Right cardiac atrium (tissue), 5 donors: Measurements from ENCODE around the gene ZNF511. TPM values are rescaled to one million over a fixed set of nuclear protein-coding genes. Genes with fewer than 3 reads are reported as not detected.
A peak's percentile ranks its signal among the peaks of the same experiment; 100 is the strongest.

ENCODE experiments used
- ATAC-seq, 2 donors: fragments of 200-7000 bp; cut with Tn5 transposase; one replicate each; pipeline versions ENCODE4 v1.8.0 to v1.9.1; 2020; ENCODE audit warnings: moderate library complexity in 2 of 2, mild to moderate bottlenecking in 1 of 2
- DNase-seq, 3 donors: peaks; one replicate each; pipeline ENCODE4 v3.0.0-alpha.2; 2020
- H3K27ac ChIP-seq: one replicate; pipeline ENCODE4 v1.5.1; 2013; ENCODE audit warnings: mild to moderate bottlenecking, low read length, control low read depth, moderate library complexity
- H3K27me3 ChIP-seq: one replicate; pipeline ENCODE4 v1.6.1; 2013; ENCODE audit not compliant: control insufficient read depth, insufficient read depth
- H3K4me1 ChIP-seq: one replicate; pipeline ENCODE4 v1.6.1; 2013; ENCODE audit warnings: low read length; ENCODE audit not compliant: control insufficient read depth, insufficient read depth
- H3K4me3 ChIP-seq: one replicate; pipeline ENCODE4 v1.5.1; 2013; ENCODE audit warnings: low read length, control low read depth
- H3K9me3 ChIP-seq: one replicate; pipeline ENCODE4 v1.6.1; 2013; ENCODE audit warnings: low read length; ENCODE audit not compliant: control insufficient read depth
- WGBS: extraction: QIAGEN DNeasy Blood & Tissue Kit; methylation state at CpG from one replicate; pipeline ENCODE4 v1.1.7; 2013; 5-methylcytosine and 5-hydroxymethylcytosine counted together
- intact Hi-C, 4 donors: fragments of 100-400 bp; cut with DNase I; formaldehyde crosslinking; loops; one replicate each; pipeline versions ENCODE4 v1.11.0 to v1.14.0; 2022 to 2023
- polyA plus RNA-seq: library from polyadenylated mRNA; stranded (reverse); fragments of 200-250 nt; gene quantifications from one replicate; pipeline ENCODE4 v1.2.3, GENCODE V29; 2013
- total RNA-seq, 4 donors: library from RNA; stranded (reverse); fragmentation: NEBNext Ultra II Directional; extraction: Animal tissue kit (Norgen Biotek cat#: 25700); gene quantifications; one replicate each; pipeline ENCODE4 v1.2.1, GENCODE V29; 2021
- donor health status: healthy with polysubstance abuse.
- donor health status: DM: no; HTN: yes; CAD: no.
- donor health status: DM: no; HTN: no; CAD: no.
- donor health status: DM: no; HTN: yes; CAD: no; lungs with severe emphysema.
- donor health status: DM: yes; HTN: yes; CAD: no.

ZNF511 gene
- total and polyA plus RNA-seq, 5 donors = 40.2 to 60.8 (median 50.8) TPM

DNA sequence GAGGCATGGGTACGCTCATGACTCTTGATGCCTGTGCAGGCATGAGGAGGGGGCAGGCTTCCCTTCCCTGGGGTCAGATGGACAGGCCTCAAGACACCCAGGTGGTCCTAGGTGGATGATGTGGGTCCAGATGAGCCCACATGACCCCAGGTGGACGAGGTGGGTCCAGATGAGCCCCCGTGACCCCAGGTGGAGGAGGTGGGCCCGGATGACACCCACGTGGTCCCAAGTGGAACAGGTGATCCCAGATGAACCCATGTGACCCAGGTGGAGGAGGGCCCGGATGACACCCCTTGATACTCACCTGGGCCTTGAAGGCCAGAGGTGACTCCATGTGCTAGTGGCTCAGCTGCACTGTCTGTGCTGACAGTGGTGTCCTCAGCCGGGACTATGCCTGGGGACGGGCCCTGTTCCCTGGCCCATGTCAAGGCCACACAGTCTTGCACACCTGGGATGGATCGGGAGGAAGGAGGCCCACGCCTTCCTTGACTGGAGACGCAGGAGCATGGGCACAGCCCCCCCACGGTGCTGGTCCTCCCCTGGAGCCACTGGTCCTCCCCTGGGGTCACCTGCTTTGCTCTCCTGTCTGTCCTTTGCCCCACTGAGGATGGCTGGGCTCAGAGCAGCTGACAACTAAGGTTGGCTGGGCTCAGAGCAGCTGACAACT lies 41.7 kb downstream of the ZNF511 start:
- 75% methylated on average over 12 of the region's 12 CpGs for WGBS
- intact Hi-C loops = no loop called here

DNA sequence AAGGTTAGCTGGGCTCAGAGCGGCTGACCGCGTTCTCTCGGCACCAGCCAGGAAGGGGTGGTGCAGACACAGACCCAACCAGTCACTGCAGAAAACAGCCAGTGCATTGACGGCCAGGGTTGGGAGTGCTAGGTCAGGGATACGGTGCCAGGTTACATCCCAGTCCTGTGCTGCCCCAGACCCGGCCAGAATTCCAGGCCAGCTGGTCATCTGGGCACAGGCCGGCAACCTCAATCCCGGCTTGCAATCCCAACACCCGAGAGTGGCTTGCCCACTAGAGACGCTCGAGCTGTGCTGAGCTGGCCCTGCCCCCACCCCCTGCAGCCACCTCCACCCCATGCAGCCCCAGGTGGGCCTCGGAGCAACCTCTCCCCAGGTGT lies 42.2 kb downstream of the ZNF511 start:
- no peaks in the 10 kb centered on the region for H3K4me1 ChIP-seq
- H3K4me3 ChIP-seq = no peak overlapping the region
- intact Hi-C loops = no loop called here
- ATAC-seq (peak in 1 of 2 donors; percentile 2), DNase-seq (peak in 1 of 3 donors; percentile 56)
- WGBS = 34% methylated on average over 13 of the region's 13 CpGs
- H3K27me3 ChIP-seq = no peaks in the 10 kb centered on the region
- no peaks in the 10 kb centered on the region for H3K9me3 ChIP-seq
- H3K27ac ChIP-seq = no peak overlapping the region

More for the DNA sequence above, 41.7 kb downstream of the ZNF511 start:
- Histone ChIP-seq H3K4me3 (no peak overlapping the region), H3K27me3 (no peaks in the 10 kb centered on the region), H3K9me3 (no peaks in the 10 kb centered on the region), H3K4me1 (no peaks in the 10 kb centered on the region), H3K27ac (no peak overlapping the region)
- ATAC-seq (no peak), DNase-seq (peak in 1 of 3 donors; percentile 55)

DNA sequence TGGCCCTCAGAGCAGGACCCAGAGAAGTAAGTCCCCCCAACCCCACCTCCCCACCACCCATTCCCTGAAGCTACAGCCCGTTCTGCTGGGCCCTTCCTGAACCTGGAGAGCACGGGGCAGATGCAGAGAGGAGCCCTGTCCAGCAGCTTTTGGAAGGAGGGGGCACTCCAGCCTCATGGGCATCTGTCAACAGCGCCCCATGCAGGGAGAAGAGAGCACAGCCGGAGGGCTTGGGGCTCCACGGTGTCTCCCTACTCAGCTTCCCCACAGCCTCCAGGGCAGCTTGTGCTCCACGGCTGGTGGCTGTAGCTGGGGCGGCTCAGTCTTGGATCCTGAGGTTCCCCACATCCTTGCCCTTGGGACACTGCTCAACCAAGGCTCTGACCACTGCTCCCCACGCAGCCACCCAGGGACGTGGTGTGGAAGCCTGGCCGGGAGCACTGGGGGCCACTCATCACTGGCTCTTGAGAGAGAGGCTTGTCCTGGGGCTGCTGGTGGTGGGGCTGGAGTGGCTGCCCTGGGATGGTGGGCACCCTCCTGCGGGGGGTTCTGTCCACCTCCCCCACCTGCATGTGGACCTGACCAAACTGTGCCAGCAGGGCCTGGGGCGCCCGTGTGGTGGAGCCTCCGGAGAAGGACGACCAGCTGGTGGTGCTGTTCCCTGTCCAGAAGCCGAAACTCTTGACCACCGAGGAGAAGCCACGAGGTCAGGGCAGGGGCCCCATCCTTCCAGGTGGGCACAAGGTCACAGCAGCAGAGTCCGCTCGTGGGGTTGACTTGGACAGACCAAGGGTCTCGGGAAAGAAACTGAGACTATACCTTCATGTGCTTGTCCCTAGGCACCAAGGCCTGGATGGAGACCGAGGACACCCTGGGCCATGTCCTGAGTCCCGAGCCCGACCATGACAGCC lies 42.9 kb downstream of the ZNF511 start:
- H3K27ac ChIP-seq = no peak overlapping the region
- no peaks in the 10 kb centered on the region for H3K9me3 ChIP-seq
- H3K27me3 ChIP-seq = no peaks in the 10 kb centered on the region
- intact Hi-C loops = no loop called here
- no peaks in the 10 kb centered on the region for H3K4me1 ChIP-seq
- ATAC-seq (no peak), DNase-seq (peak in 2 of 3 donors; percentile 42 to 46)
- 61% methylated on average over 24 of the region's 24 CpGs for WGBS
- no peak overlapping the region for H3K4me3 ChIP-seq

- Histone ChIP-seq H3K27me3 (no peaks in the 10 kb centered on the region), H3K27ac (no peak overlapping the region), H3K4me1 (no peaks in the 10 kb centered on the region), H3K4me3 (no peak overlapping the region), H3K9me3 (no peaks in the 10 kb centered on the region)
- WGBS = 74% methylated on average over 16 of the region's 16 CpGs
- ATAC-seq (no peak), DNase-seq (peak in 2 of 3 donors; percentile 46 to 49)
- intact Hi-C loops = no loop called here
These were observed 44.7 kb downstream of the ZNF511 start for GRCh38 chr10:133353202-133353959.

DNA sequence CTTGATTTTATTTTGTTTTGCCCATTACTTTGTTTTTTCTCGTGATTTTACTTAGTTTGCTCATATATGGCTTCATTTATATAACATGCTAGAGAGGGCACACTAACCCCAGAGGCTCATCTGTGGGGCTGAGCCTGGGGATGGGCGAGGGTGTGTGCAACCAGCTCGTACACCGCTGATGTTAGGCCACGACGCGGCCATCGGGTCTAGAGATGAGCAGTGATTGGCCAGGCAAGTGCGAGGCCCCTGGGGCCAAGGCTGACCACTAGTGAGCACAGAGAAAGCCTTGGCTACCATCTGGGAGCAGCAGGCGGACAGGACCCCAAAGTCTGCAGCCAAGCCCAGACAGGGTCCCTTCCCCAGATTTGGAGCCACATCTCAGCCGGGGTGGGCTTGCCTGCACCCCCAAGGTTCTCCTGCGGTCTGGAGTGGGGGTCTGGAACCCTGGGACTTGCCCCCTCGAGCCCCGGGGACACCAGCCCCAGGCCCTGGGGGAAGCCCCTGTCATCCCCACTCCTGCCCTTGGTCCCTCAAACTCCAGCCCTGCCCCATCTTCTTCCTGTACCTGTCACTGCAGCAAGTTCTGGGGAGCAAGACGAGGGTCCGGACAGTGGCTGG lies 45.4 kb downstream of the ZNF511 start:
- peak in 1 of 3 donors; percentile 44 for DNase-seq
- H3K9me3 ChIP-seq = no peaks in the 10 kb centered on the region
- H3K27me3 ChIP-seq = no peaks in the 10 kb centered on the region
- ATAC-seq = no peak
- intact Hi-C loops = no loop called here
- 83% methylated on average over 16 of the region's 16 CpGs for WGBS
- H3K27ac ChIP-seq = no peak overlapping the region
- no peak overlapping the region for H3K4me3 ChIP-seq
- H3K4me1 ChIP-seq = no peaks in the 10 kb centered on the region

DNA sequence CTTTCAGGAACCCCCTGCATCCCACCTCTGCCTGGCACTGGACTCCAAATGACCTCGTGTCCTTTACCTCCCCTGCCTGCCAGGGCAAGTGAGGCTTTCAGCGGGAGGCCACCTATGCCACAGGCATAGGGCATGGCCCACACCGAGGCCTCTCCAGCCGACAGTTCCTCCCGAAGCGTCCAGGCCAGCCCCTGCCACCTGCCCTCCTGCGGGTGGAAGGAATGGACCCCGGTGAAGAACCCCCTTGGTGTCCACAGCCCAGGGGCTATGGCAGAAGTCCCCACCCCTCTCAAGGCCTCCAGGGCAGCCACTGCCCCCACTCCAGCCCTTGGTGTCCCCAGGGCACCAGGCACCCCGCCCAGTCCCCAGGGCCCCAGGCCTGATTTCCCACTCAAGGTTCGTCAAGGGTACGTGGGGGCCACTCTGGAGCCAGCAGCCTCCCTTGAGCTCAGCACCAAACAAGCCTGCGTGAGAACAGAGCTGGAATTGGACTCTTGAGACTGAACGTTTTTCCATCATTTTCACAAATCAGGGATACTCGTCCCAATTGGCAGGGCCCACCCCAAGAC lies 46.0 kb downstream of the ZNF511 start:
- no peaks in the 10 kb centered on the region for H3K27me3 ChIP-seq
- 92% methylated on average over 14 of the region's 14 CpGs for WGBS

DNA sequence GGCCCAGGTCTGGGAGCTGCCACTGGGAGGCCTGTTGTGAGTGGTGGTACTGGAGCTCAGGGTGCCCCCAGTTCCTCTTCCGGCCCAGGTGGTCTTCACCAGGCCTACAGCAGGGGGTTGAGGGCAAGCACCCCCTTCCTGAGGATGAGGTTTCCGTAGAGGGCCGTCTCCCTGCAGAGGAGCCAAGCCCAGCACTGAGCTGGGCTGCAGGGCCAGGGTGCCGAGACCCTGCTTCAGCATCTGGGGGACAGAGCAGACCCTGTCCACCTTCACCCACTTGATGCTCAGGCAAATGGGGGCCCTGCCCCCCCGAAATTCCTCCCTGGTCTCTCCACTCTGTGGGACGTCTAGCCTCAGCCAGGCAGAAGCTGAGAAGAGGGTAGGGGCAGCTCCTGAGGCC lies 46.6 kb downstream of the ZNF511 start:
- DNase-seq (peak in 2 of 3 donors; percentile 40), ATAC-seq (no peak)
- Histone ChIP-seq H3K9me3 (no peaks in the 10 kb centered on the region), H3K4me3 (no peak overlapping the region), H3K27me3 (no peaks in the 10 kb centered on the region), H3K4me1 (no peaks in the 10 kb centered on the region), H3K27ac (no peak overlapping the region)
- intact Hi-C loops = no loop called here
- 95% methylated on average over 6 of the region's 6 CpGs for WGBS

More for the DNA sequence above, 46.0 kb downstream of the ZNF511 start:
- no peak overlapping the region for H3K27ac ChIP-seq
- H3K9me3 ChIP-seq = no peaks in the 10 kb centered on the region
- DNase-seq (peak in 2 of 3 donors; percentile 41 to 43), ATAC-seq (no peak)
- no peaks in the 10 kb centered on the region for H3K4me1 ChIP-seq
- intact Hi-C loops = no loop called here
- no peak overlapping the region for H3K4me3 ChIP-seq

GRCh38 chr10:133355991-133356390 lies 47.3 kb downstream of the ZNF511 start:
- no peaks in the 10 kb centered on the region for H3K4me1 ChIP-seq
- H3K9me3 ChIP-seq = no peaks in the 10 kb centered on the region
- no peak overlapping the region for H3K4me3 ChIP-seq
- DNase-seq = peak in 2 of 3 donors; percentile 40
- intact Hi-C loops = no loop called here
- WGBS = 93% methylated on average over 3 of the region's 3 CpGs
- no peak overlapping the region for H3K27ac ChIP-seq
- ATAC-seq = no peak
- no peaks in the 10 kb centered on the region for H3K27me3 ChIP-seq

DNA sequence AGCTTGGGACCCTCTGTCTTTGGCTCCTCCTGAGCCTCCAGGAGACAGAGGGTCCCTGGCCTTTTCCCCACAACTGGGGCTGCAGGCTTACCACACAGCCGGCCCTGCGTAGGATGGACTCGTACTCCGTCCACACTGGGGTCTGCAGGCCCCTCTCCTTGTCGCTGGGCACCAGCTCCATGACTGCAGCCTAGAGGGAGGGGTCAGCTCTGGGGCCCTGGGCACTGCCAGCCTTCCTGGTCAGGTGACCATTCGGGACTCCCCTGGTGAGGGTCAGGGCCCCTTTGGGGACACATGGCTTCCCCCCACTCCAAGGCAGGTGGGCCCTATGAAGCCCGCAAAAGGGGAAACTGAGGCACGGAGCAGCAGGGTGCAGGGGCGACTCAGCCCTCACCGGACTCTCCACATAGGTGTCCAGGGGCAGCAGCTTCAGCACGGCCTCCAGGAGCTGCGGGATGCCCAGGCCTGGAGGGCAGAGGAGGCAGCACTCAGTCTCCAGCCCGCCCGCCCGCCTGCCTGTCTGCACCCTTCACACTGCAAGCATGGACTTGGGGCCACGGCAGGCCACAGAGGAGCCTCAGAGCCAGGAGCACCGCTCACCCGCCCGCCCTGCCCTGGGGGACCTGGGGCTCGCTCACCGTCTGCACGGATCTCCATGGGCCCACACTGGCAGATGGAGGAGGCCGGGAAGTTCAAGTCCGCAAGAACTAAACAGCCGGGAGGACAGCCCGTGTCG lies 48.0 kb downstream of the ZNF511 start:
- peak in 1 of 3 donors; percentile 59 for DNase-seq
- H3K27ac ChIP-seq = no peak overlapping the region

More for the DNA sequence above, 48.0 kb downstream of the ZNF511 start:
- H3K4me1 ChIP-seq = no peaks in the 10 kb centered on the region
- no peaks in the 10 kb centered on the region for H3K27me3 ChIP-seq
- WGBS = 51% methylated on average over 27 of the region's 27 CpGs
- peak overlapping the region; percentile 62 for H3K4me3 ChIP-seq
- ATAC-seq = no peak
- H3K9me3 ChIP-seq = no peaks in the 10 kb centered on the region
- intact Hi-C loops = no loop called here
